GM23248 (cell line): ENCODE data around the gene MORN1.

Source experiments
- EZH2 ChIP-seq: fragments of 200-600 bp; sonication (generic); IDR thresholded peaks from 2 replicates; pipeline ENCODE4 v1.6.1; 2018; ENCODE audit warnings: antibody characterized with exemption, mild to moderate bottlenecking; ENCODE audit not compliant: insufficient read depth, poor library complexity, severe bottlenecking
- EZH2phosphoT487 ChIP-seq: fragments of 200-600 bp; sonication (generic); IDR thresholded peaks from 2 replicates; pipeline ENCODE4 v1.6.1; 2018; ENCODE audit warnings: antibody characterized with exemption, moderate library complexity, mild to moderate bottlenecking, low read depth; ENCODE audit not compliant: insufficient read depth

- TF ChIP-seq EZH2: no peak
- TF ChIP-seq EZH2phosphoT487: no peak
These were observed 3.4 kb upstream of the MORN1 start for GRCh38 chr1:2394761-2395160.
